ENCODE measurements around the gene IGF2R.

GRCh38 chr6:160035241-160035640 lies 66.4 kb downstream of the IGF2R start:
- TF ChIP-seq CTCF (IDR thresholded peaks at IDR 0.05) (no peak), POLR2A (IDR thresholded peaks at IDR 0.05) (no peak)
